ENCODE data around the gene FTCDNL1.
A peak's percentile ranks its signal among the peaks of the same experiment; 100 is the strongest.

Gene FTCDNL1

GRCh38 chr2:199870581-199870980 is 19.6 kb upstream of the FTCDNL1 start:
- FAIRE-seq: no peak
- no peak for TF ChIP-seq CTCF (IDR thresholded peaks at IDR 0.05; ENCODE audit: insufficient read depth, missing control alignments)
- DNase-seq (ENCODE audit: insufficient read length, low spot score): no peak

- DNase-seq (ENCODE audit: insufficient read length, low spot score) (no peak), FAIRE-seq (no peak)
- TF ChIP-seq CTCF (IDR thresholded peaks at IDR 0.05; ENCODE audit: insufficient read depth, missing control alignments): no peak
Observed at GRCh38 chr2:199869653-199870052, 18.7 kb upstream of the FTCDNL1 start.

GRCh38 chr2:199869227-199869541 is 18.2 kb upstream of the FTCDNL1 start:
- no peak for DNase-seq (ENCODE audit: insufficient read length, low spot score)
- TF ChIP-seq CTCF (IDR thresholded peaks at IDR 0.05; ENCODE audit: insufficient read depth, missing control alignments): no peak
- no peak for FAIRE-seq

GRCh38 chr2:199868431-199869226 is 17.6 kb upstream of the FTCDNL1 start:
- no peak for FAIRE-seq

GRCh38 chr2:199865905-199866304 is 14.9 kb upstream of the FTCDNL1 start:
- no peak for TF ChIP-seq CTCF (IDR thresholded peaks at IDR 0.05; ENCODE audit: insufficient read depth, missing control alignments)
- no peak for FAIRE-seq
- no peak for DNase-seq (ENCODE audit: insufficient read length, low spot score)

More at GRCh38 chr2:199868431-199869226, 17.6 kb upstream of the FTCDNL1 start:
- TF ChIP-seq CTCF (IDR thresholded peaks at IDR 0.05; ENCODE audit: insufficient read depth, missing control alignments): no peak
- DNase-seq (ENCODE audit: insufficient read length, low spot score): no peak

- FAIRE-seq (no peak), DNase-seq (ENCODE audit: insufficient read length, low spot score) (no peak)
- TF ChIP-seq CTCF (IDR thresholded peaks at IDR 0.05; ENCODE audit: insufficient read depth, missing control alignments): no peak
Observed at GRCh38 chr2:199862788-199863187, 11.8 kb upstream of the FTCDNL1 start.

GRCh38 chr2:199861132-199861774 is 10.3 kb upstream of the FTCDNL1 start:
- DNase-seq (ENCODE audit: insufficient read length, low spot score): no peak
- peak; percentile 80 for TF ChIP-seq CTCF (IDR thresholded peaks at IDR 0.05; ENCODE audit: insufficient read depth, missing control alignments)

More at GRCh38 chr2:199861132-199861774, 10.3 kb upstream of the FTCDNL1 start:
- FAIRE-seq: no peak
